GM12873 (cell line): ENCODE data around the gene DTX3.

Source experiments
- CTCF ChIP-seq: IDR thresholded peaks from 2 replicates; pipeline ENCODE4 v1.5.1; 2012; ENCODE audit warnings: low read depth, mild to moderate bottlenecking, moderate library complexity, low read length, control low read depth; ENCODE audit not compliant: insufficient read depth; ENCODE audit errors: missing control alignments

DTX3 gene

GRCh38 chr12:57592551-57593165 lies 12.0 kb upstream of the DTX3 start:
- no peak for TF ChIP-seq CTCF

GRCh38 chr12:57593187-57593586 lies 11.4 kb upstream of the DTX3 start:
- no peak for TF ChIP-seq CTCF

- TF ChIP-seq CTCF, result no peak
Observed at GRCh38 chr12:57600395-57600794, 4.2 kb upstream of the DTX3 start.

GRCh38 chr12:57602544-57602943 lies 2.1 kb upstream of the DTX3 start:
- no peak for TF ChIP-seq CTCF

GRCh38 chr12:57603324-57603723 lies 1.3 kb upstream of the DTX3 start:
- TF ChIP-seq CTCF, result no peak

GRCh38 chr12:57603815-57604453 lies 690 bp upstream of the DTX3 start:
- no peak for TF ChIP-seq CTCF

GRCh38 chr12:57604992-57605810 lies 577 bp downstream of the DTX3 start:
- TF ChIP-seq CTCF, result no peak
